MM.1S (cell line): ENCODE results near the gene OR5K2.

ENCODE experiments used
- DNase-seq: peaks from one replicate; pipeline ENCODE4 v3.0.0-alpha.2; 2015
- H2AFZ ChIP-seq: fragments of 300-600 bp; sonication (generic); 2 replicates; pipeline ENCODE4 v1.6.0; 2016; ENCODE audit warnings: antibody characterized with exemption, low read length
- H3F3A ChIP-seq: fragments of 300-600 bp; sonication (generic); 2 replicates; pipeline ENCODE4 v1.6.1; 2016; ENCODE audit warnings: mild to moderate bottlenecking, antibody characterized with exemption, low read length, moderate library complexity, mixed read lengths; ENCODE audit not compliant: insufficient read depth
- H3K27ac ChIP-seq: fragments of 300-600 bp; sonication (generic); 2 replicates; pipeline ENCODE4 v1.5.1; 2016; ENCODE audit warnings: mild to moderate bottlenecking, low read length
- H3K27me3 ChIP-seq: fragments of 300-600 bp; sonication (generic); replicated peaks from 2 replicates; pipeline ENCODE4 v1.6.0; 2016; ENCODE audit warnings: low read length; ENCODE audit not compliant: insufficient read depth
- H3K36me3 ChIP-seq: fragments of 300-600 bp; sonication (generic); replicated peaks from 2 replicates; pipeline ENCODE4 v1.6.1; 2016; ENCODE audit warnings: mild to moderate bottlenecking, low read length, mixed read lengths; ENCODE audit not compliant: insufficient read depth
- H3K4me1 ChIP-seq: fragments of 300-600 bp; sonication (generic); 2 replicates; pipeline ENCODE4 v1.6.1; 2016; ENCODE audit warnings: low read length, mixed read lengths
- H3K4me2 ChIP-seq: fragments of 300-600 bp; sonication (generic); 2 replicates; pipeline ENCODE4 v1.6.0; 2016; ENCODE audit warnings: low read depth, low read length
- H3K4me3 ChIP-seq: fragments of 300-600 bp; sonication (generic); 2 replicates; pipeline ENCODE4 v1.5.1; 2016; ENCODE audit warnings: low read length, mixed read lengths
- H3K79me2 ChIP-seq: fragments of 300-600 bp; sonication (generic); 2 replicates; pipeline ENCODE4 v1.6.1; 2016; ENCODE audit warnings: mixed run types, low read length, mixed read lengths
- H3K9ac ChIP-seq: fragments of 300-600 bp; sonication (generic); 2 replicates; pipeline ENCODE4 v1.6.1; 2016; ENCODE audit warnings: low read length, mixed read lengths
- H3K9me2 ChIP-seq: fragments of 300-600 bp; sonication (generic); replicated peaks from 2 replicates; pipeline ENCODE4 v1.6.1; 2016; ENCODE audit warnings: mild to moderate bottlenecking, low read length, mixed read lengths; ENCODE audit not compliant: insufficient read depth
- H3K9me3 ChIP-seq: fragments of 300-600 bp; sonication (generic); replicated peaks from 2 replicates; pipeline ENCODE4 v1.6.1; 2016; ENCODE audit warnings: mild to moderate bottlenecking, low read length, mixed read lengths; ENCODE audit not compliant: insufficient read depth
- H4K20me1 ChIP-seq: fragments of 300-600 bp; sonication (generic); 2 replicates; pipeline ENCODE4 v1.6.1; 2016; ENCODE audit warnings: mild to moderate bottlenecking, low read length, moderate library complexity, mixed read lengths; ENCODE audit not compliant: insufficient read depth
- EZH2 ChIP-seq: fragments of 300-600 bp; sonication (generic); optimal IDR thresholded peaks from 2 replicates; pipeline ENCODE3; 2017; ENCODE audit warnings: low read depth, mild to moderate bottlenecking, antibody characterized with exemption, low read length, mixed read lengths
- EZH2phosphoT487 ChIP-seq: fragments of 300-600 bp; sonication (generic); IDR thresholded peaks from 2 replicates; pipeline ENCODE4 v1.6.1; 2018; ENCODE audit warnings: antibody characterized with exemption, low read length
- TF ChIP-seq, protein P1 (sequence below): fragments of 300-600 bp; sonication (generic); IDR thresholded peaks from 2 replicates; pipeline ENCODE4 v1.5.1; 2016; ENCODE audit warnings: antibody characterized with exemption, low read length, mixed read lengths

The OR5K2 gene

DNA sequence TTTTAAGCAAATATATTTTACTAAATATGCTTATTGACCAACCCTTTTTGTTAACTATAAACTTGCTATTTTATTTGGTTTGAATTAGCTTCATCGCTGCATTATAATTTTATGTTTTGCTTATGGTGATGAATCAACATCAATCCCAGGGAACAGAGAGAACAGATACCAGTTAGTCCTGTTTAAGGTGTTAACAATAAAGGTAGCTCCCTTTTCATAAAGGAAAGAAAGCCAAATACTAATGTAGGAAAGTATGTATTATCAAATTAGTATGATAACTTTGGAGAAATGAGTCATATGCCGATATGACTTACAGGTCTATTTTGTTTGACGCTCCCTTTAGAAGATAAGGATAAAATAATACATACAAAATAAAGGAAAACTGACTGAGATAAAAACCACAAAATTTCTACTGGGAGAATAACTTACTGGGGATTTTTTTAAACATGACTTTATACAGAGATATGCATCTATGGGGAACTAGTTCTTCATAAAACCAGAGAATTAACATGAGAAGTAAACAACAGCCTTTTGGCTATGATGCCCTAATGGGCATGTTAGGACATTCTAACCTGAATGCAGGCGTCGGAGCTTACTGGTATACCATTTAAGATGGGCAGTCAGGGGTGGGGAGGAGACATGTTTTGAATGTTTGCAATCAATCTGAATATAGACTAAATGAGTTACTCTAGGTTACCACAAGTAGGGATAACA is 4.5 kb downstream of the OR5K2 start:
- no peak for TF ChIP-seq EZH2
- TF ChIP-seq, protein P1, sequence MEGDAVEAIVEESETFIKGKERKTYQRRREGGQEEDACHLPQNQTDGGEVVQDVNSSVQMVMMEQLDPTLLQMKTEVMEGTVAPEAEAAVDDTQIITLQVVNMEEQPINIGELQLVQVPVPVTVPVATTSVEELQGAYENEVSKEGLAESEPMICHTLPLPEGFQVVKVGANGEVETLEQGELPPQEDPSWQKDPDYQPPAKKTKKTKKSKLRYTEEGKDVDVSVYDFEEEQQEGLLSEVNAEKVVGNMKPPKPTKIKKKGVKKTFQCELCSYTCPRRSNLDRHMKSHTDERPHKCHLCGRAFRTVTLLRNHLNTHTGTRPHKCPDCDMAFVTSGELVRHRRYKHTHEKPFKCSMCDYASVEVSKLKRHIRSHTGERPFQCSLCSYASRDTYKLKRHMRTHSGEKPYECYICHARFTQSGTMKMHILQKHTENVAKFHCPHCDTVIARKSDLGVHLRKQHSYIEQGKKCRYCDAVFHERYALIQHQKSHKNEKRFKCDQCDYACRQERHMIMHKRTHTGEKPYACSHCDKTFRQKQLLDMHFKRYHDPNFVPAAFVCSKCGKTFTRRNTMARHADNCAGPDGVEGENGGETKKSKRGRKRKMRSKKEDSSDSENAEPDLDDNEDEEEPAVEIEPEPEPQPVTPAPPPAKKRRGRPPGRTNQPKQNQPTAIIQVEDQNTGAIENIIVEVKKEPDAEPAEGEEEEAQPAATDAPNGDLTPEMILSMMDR = no peak
- no peak for TF ChIP-seq EZH2phosphoT487
- no peak overlapping the region for H2AFZ ChIP-seq
- no peaks in the 10 kb centered on the region for H3K36me3 ChIP-seq
- H3K9me3 ChIP-seq = no peaks in the 10 kb centered on the region
- DNase-seq = no peak
- no peak overlapping the region for H3K27ac ChIP-seq
- no peaks in the 10 kb centered on the region for H3K27me3 ChIP-seq
- no peak overlapping the region for H3K4me3 ChIP-seq
- no peaks in the 10 kb centered on the region for H3K79me2 ChIP-seq
- no peak overlapping the region for H3K4me2 ChIP-seq
- no peaks in the 10 kb centered on the region for H3F3A ChIP-seq
- no peaks in the 10 kb centered on the region for H3K9me2 ChIP-seq
- no peaks in the 10 kb centered on the region for H3K4me1 ChIP-seq
- no peaks in the 10 kb centered on the region for H4K20me1 ChIP-seq
- no peak overlapping the region for H3K9ac ChIP-seq

DNA sequence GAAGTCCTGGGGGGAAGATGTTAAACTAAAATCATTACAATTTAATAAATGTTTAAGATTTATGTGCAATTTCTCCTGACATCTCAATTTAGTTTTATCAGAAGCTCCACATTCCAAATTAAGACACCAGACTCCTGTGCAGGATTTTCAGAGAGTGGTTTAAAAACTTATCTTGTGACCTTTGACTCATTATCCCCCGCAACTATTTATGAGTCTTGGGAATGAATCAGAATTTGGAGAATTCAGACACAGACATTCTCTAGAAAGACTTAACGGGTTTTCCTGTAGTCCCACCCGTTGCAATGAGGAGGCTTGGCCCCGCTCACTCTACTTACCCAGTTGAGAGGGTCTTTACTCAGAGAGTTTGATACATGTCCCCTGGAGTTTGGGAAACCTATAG is 7.1 kb downstream of the OR5K2 start:
- Histone ChIP-seq H3K4me2 (no peak overlapping the region), H3K4me3 (no peak overlapping the region), H4K20me1 (no peaks in the 10 kb centered on the region), H3K9ac (no peak overlapping the region), H3K4me1 (peaks cover 12% of the 10 kb centered on the region; the same call in 1 of the 2 replicates), H3K27ac (no peak overlapping the region), H3K9me3 (no peaks in the 10 kb centered on the region), H2AFZ (no peak overlapping the region), H3K79me2 (no peaks in the 10 kb centered on the region), H3K36me3 (no peaks in the 10 kb centered on the region), H3F3A (no peaks in the 10 kb centered on the region), H3K27me3 (no peaks in the 10 kb centered on the region), H3K9me2 (no peaks in the 10 kb centered on the region)
- no peak for DNase-seq
- TF ChIP-seq EZH2 (no peak), EZH2phosphoT487 (no peak)
- TF ChIP-seq, protein P1 = no peak

DNA sequence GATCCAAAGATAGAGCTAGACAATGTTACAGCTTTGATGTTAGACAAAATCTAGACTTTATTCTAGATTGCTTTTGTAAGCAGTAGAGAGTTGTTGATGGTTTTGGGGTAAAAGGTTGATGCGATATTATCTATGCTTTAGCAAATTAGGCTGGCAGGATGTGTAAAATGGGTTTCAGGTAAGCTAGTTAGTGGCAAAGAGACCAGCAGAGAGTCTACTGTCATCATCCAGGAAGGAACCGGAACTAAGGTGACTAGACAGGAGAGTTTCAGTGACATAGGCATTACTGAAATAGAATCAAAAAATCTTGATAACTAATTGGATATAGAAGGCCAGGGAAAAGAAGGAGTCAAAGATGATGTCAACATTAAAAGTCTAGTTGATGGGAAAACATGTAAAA is 11.1 kb downstream of the OR5K2 start:
- Histone ChIP-seq H3K4me1 (peaks cover 12% of the 10 kb centered on the region; the same call in 1 of the 2 replicates), H3K27me3 (no peaks in the 10 kb centered on the region), H3K27ac (no peak overlapping the region), H3K4me2 (no peak overlapping the region), H3F3A (no peaks in the 10 kb centered on the region), H3K4me3 (no peak overlapping the region), H3K36me3 (no peaks in the 10 kb centered on the region), H4K20me1 (no peaks in the 10 kb centered on the region), H3K79me2 (no peaks in the 10 kb centered on the region), H3K9me3 (no peaks in the 10 kb centered on the region), H3K9me2 (no peaks in the 10 kb centered on the region), H2AFZ (no peak overlapping the region), H3K9ac (no peak overlapping the region)
- DNase-seq = peak; percentile 35
- TF ChIP-seq EZH2phosphoT487 (no peak), EZH2 (no peak)
- TF ChIP-seq, protein P1 = no peak
